ENCODE measurements around the gene HOXD9. TPM values are rescaled to one million over a fixed set of nuclear protein-coding genes. Genes with fewer than 3 reads are reported as not detected.

The HOXD9 gene
- polyA plus RNA-seq, 1 of the 3 experiments (the other 2 are of a cell fraction): 4.8 TPM

- TF ChIP-seq CTCF (IDR thresholded peaks at IDR 0.05) (peak; percentile 27), USF2 (IDR thresholded peaks at IDR 0.05; ENCODE audit: borderline replicate concordance, low read depth, low read length) (no peak), USF1 (IDR thresholded peaks at IDR 0.05; ENCODE audit: borderline replicate concordance, low read depth) (no peak), PBX3 (IDR thresholded peaks at IDR 0.05) (no peak; the same call in 1 of the 2 replicates), NFIC (IDR thresholded peaks at IDR 0.05; ENCODE audit: borderline replicate concordance) (peak; percentile 15; the same call in 1 of the 2 replicates)
Observed at GRCh38 chr2:176135035-176135440, 12.5 kb downstream of the HOXD9 start (continued).

DNA sequence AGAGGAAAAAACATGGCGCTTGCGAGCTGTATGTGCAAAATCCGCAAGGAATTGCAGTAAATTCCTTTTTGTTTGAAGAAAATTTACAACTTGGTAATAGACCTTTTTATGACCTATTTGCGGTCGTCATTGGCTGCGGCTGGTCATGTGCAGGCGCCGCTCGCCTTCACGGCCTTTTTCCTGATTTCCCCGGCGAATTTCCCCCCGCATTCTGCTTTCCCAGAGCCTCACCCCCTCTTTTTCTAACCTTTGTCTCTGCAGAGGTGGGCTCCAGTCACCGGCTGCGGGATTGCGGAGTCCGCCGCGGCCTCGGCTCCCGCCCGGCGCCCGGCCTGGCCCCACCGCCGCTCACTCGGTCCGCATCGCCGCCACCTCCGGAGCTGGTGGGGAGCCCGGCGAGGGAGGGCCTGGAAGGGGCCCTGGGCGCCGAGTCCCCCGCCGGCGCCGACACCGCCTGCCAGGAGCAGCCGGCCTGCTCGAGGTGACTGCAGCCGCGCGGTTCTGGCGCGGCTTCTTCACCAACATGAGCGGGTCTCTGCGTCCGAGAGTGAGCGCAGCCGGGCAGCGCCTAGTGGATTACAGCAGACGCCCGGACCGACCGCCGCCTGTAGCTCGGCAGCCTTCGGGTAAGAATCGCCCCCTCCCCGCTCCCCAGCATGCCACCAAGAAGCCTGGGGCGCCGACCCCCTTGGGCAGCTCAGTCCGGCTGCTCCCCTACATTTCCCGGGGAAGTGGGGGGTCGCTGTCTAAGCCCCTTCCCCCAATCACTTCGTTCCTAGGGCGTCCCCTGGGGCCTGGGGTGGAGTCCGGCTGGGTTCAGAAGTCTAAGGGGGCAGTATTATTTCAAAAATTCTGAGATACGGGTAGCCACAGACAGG, 14.1 kb downstream of the HOXD9 start:
- H3K4me1 ChIP-seq (ENCODE audit: control insufficient read depth in 1 of 2, insufficient read depth in 2 of 2, low read depth in 1 of 2, low read length in 1 of 2): peaks cover 33 to 59% of the 10 kb centered on the region in 2 experiments
- H3K9me2 ChIP-seq: no peaks in the 10 kb centered on the region
- peak overlapping the region; percentile 83 to 86 for H3K4me3 ChIP-seq (ENCODE audit: low read depth in 2 of 2, low read length in 1 of 2)
- peak overlapping the region; percentile 63 to 92 for H3K27ac ChIP-seq (ENCODE audit: low read depth in 2 of 2, low read length in 1 of 2)
- H3F3A ChIP-seq (replicated peaks; ENCODE audit: insufficient read depth): peaks cover 33% of the 10 kb centered on the region
- TF ChIP-seq FOXJ3 (CRISPR knock-in tag; IDR thresholded peaks at IDR 0.05) (no peak), GABPA (IDR thresholded peaks at IDR 0.05; ENCODE audit: low read depth) (no peak), POLR2AphosphoS5 (IDR thresholded peaks at IDR 0.05; ENCODE audit: low read depth, low read length) (peak; percentile 22; the same call in 1 of the 2 replicates), USF1 (IDR thresholded peaks at IDR 0.05; ENCODE audit: borderline replicate concordance, low read depth) (peak; percentile 76; the same call in 1 of the 2 replicates), RAD21 (IDR thresholded peaks at IDR 0.05; ENCODE audit: low read length) (no peak), CTCF (IDR thresholded peaks at IDR 0.05) (peak; percentile 12; the same call in 1 of the 2 replicates), YY1 (IDR thresholded peaks at IDR 0.05; ENCODE audit: low read depth) (peak; percentile 83), NFIC (IDR thresholded peaks at IDR 0.05; ENCODE audit: borderline replicate concordance) (no peak), USF2 (IDR thresholded peaks at IDR 0.05; ENCODE audit: borderline replicate concordance, low read depth, low read length) (0 out of 2 replicates have a peak, but pooled peaks have one; percentile 30)
- CTCF ChIA-PET: interaction anchor here (0.9 to 26.1 kb wide), 11 partner anchors 12 to 1012 kb away, joined by 3 to 1047 read pairs (median 8); partner anchors contain the start of gene HOXD9
- no peaks in the 10 kb centered on the region for H3K36me3 ChIP-seq (replicated peaks in 1 of 2; ENCODE audit: control insufficient read depth in 1 of 2, insufficient read depth in 2 of 2, low read length in 1 of 2)
- POLR2A ChIA-PET: interaction anchor here (0.5 to 2.6 kb wide), 15 partner anchors 9 to 620 kb away, joined by 3 to 16 read pairs (median 5); partner anchors contain the start of genes HOXD3 and HOXD9
- peaks cover 47% of the 10 kb centered on the region for H3K79me2 ChIP-seq (ENCODE audit: insufficient read depth)
- H3K9me3 ChIP-seq: no peaks in the 10 kb centered on the region
- peak overlapping the region; percentile 96 for H3K4me2 ChIP-seq
- peak overlapping the region; percentile 94 for H3K9ac ChIP-seq
- H2AFZ ChIP-seq (ENCODE audit: low read depth): peak overlapping the region; percentile 61
- peak; percentile 75 for DNase-seq
- no peaks in the 10 kb centered on the region for H3K27me3 ChIP-seq (ENCODE audit: insufficient read depth)
- WGBS (ENCODE audit: low lambda C conversion rate): 10% methylated on average over 20 of the region's 71 CpGs
- H4K20me1 ChIP-seq (ENCODE audit: insufficient read depth): no peaks in the 10 kb centered on the region
